GM19193 (cell line): ENCODE measurements around the gene PAQR5.

Source experiments
- POLR2A ChIP-seq: IDR thresholded peaks from 4 replicates; pipeline ENCODE4 v1.6.1; 2011; ENCODE audit not compliant: insufficient read depth, insufficient read length; ENCODE audit errors: extremely low read depth

PAQR5 gene

GRCh38 chr15:69289342-69290146, 9.2 kb upstream of the PAQR5 start:
- TF ChIP-seq POLR2A, result no peak

GRCh38 chr15:69290346-69291164, 8.2 kb upstream of the PAQR5 start:
- no peak for TF ChIP-seq POLR2A

- no peak for TF ChIP-seq POLR2A
Measured at GRCh38 chr15:69292826-69293420, 5.8 kb upstream of the PAQR5 start.

GRCh38 chr15:69293741-69294615, 4.7 kb upstream of the PAQR5 start:
- no peak for TF ChIP-seq POLR2A

GRCh38 chr15:69296606-69297005, 2.1 kb upstream of the PAQR5 start:
- TF ChIP-seq POLR2A, result no peak

- TF ChIP-seq POLR2A, result no peak
Measured at GRCh38 chr15:69297642-69298353, 914 bp upstream of the PAQR5 start.

GRCh38 chr15:69298354-69298696, 387 bp upstream of the PAQR5 start:
- TF ChIP-seq POLR2A, result no peak

- TF ChIP-seq POLR2A, result no peak
Measured at GRCh38 chr15:69299451-69299886, 757 bp downstream of the PAQR5 start.

GRCh38 chr15:69299943-69300588, 1.4 kb downstream of the PAQR5 start:
- no peak for TF ChIP-seq POLR2A

- TF ChIP-seq POLR2A, result no peak
Measured at GRCh38 chr15:69302929-69303328, 4.2 kb downstream of the PAQR5 start.

- TF ChIP-seq POLR2A, result no peak
Measured at GRCh38 chr15:69303337-69304181, 4.8 kb downstream of the PAQR5 start.

- TF ChIP-seq POLR2A, result no peak
Measured at GRCh38 chr15:69304182-69304545, 5.5 kb downstream of the PAQR5 start.

GRCh38 chr15:69305204-69305931, 6.7 kb downstream of the PAQR5 start:
- no peak for TF ChIP-seq POLR2A
